Activated T-helper 17 cell treated with anti-CD3 and anti-CD28 coated beads, Interleukin-2, amount 50 U/mL, for 72 hours (primary cell): ENCODE data around the gene HADH. TPM values are rescaled to one million over a fixed set of nuclear protein-coding genes. Genes with fewer than 3 reads are reported as not detected.

Experiments
- ATAC-seq: fragments of 150-1000 bp; cut with Tn5 transposase; replicated peaks from 2 replicates; pipeline ENCODE4 v1.10.0; 2021; ENCODE audit warnings: mild to moderate bottlenecking, moderate library complexity
- H3K27ac Mint-ChIP-seq: one replicate; pipeline ENCODE4 v1.8.0; 2022; ENCODE audit warnings: mixed read lengths
- H3K27me3 Mint-ChIP-seq: one replicate; pipeline ENCODE4 v1.8.0; 2022; ENCODE audit warnings: mixed read lengths
- H3K36me3 Mint-ChIP-seq: one replicate; pipeline ENCODE4 v1.8.0; 2022; ENCODE audit warnings: low read depth, mild to moderate bottlenecking, mixed read lengths
- H3K4me1 Mint-ChIP-seq: one replicate; pipeline ENCODE4 v1.8.0; 2022; ENCODE audit warnings: mixed read lengths
- H3K4me3 Mint-ChIP-seq: one replicate; pipeline ENCODE4 v1.8.0; 2022; ENCODE audit warnings: mild to moderate bottlenecking, mixed read lengths
- H3K9me3 Mint-ChIP-seq: one replicate; pipeline ENCODE4 v1.8.0; 2022; ENCODE audit warnings: mixed read lengths
- total RNA-seq, 2 donors: library from RNA; stranded (reverse); gene quantifications; one replicate each; pipeline ENCODE4 v1.2.3, GENCODE V29; 2022

Gene HADH
- total RNA-seq, 2 donors from 2014 or later = 26.8 to 36.5 TPM

GRCh38 chr4:107978716-107979451 lies 10.8 kb upstream of the HADH start:
- H3K9me3 Mint-ChIP-seq = peaks cover 4% of the 10 kb centered on the region
- H3K4me3 Mint-ChIP-seq = no peak overlapping the region
- no peak for ATAC-seq
- no peak overlapping the region for H3K27ac Mint-ChIP-seq
- H3K4me1 Mint-ChIP-seq = no peaks in the 10 kb centered on the region
- H3K27me3 Mint-ChIP-seq = peaks cover 6% of the 10 kb centered on the region
- no peaks in the 10 kb centered on the region for H3K36me3 Mint-ChIP-seq

DNA sequence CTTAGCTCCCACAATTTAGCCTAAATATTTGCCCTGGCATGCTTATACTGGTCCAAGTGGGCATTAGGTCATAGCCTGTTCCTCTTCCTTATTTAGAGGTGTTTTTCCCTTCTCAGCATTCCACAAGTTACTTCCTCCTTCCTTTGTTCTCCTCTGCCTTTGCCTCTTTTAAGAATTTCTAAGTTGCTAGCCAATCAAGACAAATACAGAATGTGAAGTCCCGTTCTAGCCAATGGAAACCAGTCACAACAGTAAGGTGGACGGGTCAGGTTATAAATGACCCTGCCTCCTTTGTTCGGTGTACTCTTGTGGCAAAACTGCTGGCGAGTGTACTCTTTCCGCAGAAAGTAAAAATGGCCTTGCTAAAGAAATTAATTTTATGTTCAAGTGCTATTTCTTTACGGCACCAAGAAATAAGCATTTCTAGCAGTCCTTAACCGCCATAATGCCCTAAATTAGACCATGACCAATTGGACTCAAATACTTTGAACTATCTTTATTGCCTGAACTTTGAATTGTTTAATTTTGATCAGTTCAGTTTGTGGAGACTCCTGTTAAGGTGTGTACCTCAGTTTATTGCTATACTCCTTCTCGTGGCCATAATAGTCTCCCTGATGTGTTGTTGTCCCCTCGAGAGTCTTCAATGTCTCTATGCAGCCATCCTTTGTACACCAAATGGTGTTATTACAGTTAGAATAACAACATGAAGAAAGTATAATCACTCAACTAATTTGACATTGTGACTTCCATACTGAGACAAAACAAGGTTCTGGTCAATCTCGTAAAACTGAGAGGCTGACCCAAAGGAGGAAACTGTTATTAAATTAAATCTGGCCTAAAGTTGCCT lies 1.6 kb upstream of the HADH start:
- Mint-ChIP-seq H3K4me1 (peaks cover 13% of the 10 kb centered on the region), H3K4me3 (peak overlapping the region; percentile 92), H3K9me3 (no peaks in the 10 kb centered on the region), H3K36me3 (no peaks in the 10 kb centered on the region), H3K27ac (no peak overlapping the region), H3K27me3 (no peaks in the 10 kb centered on the region)
- ATAC-seq = no peak

DNA sequence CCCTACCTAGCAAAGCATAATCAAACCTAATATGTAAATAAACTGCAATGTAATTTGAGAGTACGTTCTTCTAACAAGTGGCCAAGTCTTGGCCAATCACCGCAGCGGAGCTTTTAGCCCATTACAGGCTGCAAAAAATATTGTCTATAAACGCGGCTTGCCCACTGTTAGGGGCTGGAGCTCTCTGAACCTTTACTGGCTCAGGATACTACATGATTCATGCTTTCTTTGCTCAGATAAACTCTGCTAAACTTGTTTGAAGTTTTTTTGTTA lies 990 bp upstream of the HADH start:
- no peaks in the 10 kb centered on the region for H3K36me3 Mint-ChIP-seq
- ATAC-seq = no peak
- no peak overlapping the region for H3K27ac Mint-ChIP-seq
- H3K27me3 Mint-ChIP-seq = no peaks in the 10 kb centered on the region
- H3K4me1 Mint-ChIP-seq = peaks cover 13% of the 10 kb centered on the region
- H3K4me3 Mint-ChIP-seq = peak overlapping the region; percentile 92
- H3K9me3 Mint-ChIP-seq = no peaks in the 10 kb centered on the region

GRCh38 chr4:107989162-107989536 lies 540 bp upstream of the HADH start:
- Mint-ChIP-seq H3K27me3 (no peaks in the 10 kb centered on the region), H3K4me1 (peaks cover 13% of the 10 kb centered on the region), H3K27ac (peak overlapping the region; percentile 80), H3K36me3 (no peaks in the 10 kb centered on the region), H3K4me3 (peak overlapping the region; percentile 92), H3K9me3 (no peaks in the 10 kb centered on the region)
- ATAC-seq = peak; percentile 10

GRCh38 chr4:107991945-107992630 lies 2.4 kb downstream of the HADH start:
- no peak for ATAC-seq
- Mint-ChIP-seq H3K4me1 (peaks cover 26% of the 10 kb centered on the region), H3K4me3 (peak overlapping the region; percentile 92)

DNA sequence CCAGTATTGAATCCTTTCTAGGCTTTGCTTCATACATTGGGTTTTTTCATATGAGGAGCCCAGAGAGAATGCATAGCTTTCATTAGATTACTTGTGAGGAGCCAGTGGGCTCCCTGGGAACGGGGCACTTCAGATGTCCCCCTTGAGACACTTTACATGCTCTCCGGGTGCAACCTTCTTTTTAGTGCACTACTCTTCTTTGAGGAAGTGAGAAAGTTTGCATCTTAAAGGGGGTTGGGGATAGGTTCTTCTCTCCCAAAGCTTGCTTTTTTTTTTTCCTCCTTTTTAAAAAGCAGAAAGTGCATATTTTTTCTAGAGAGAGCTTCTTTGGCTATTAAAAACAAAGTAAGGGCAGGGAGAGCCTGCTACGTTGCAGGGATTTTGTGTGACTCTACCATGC lies 4.3 kb downstream of the HADH start:
- Mint-ChIP-seq H3K27ac (no peak overlapping the region), H3K36me3 (peaks cover 23% of the 10 kb centered on the region), H3K4me1 (peaks cover 32% of the 10 kb centered on the region), H3K4me3 (no peak overlapping the region), H3K9me3 (no peaks in the 10 kb centered on the region), H3K27me3 (no peaks in the 10 kb centered on the region)
- ATAC-seq = no peak

More at GRCh38 chr4:107991945-107992630, 2.4 kb downstream of the HADH start:
- peaks cover 10% of the 10 kb centered on the region for H3K36me3 Mint-ChIP-seq
- no peak overlapping the region for H3K27ac Mint-ChIP-seq
- no peaks in the 10 kb centered on the region for H3K9me3 Mint-ChIP-seq
- H3K27me3 Mint-ChIP-seq = no peaks in the 10 kb centered on the region

DNA sequence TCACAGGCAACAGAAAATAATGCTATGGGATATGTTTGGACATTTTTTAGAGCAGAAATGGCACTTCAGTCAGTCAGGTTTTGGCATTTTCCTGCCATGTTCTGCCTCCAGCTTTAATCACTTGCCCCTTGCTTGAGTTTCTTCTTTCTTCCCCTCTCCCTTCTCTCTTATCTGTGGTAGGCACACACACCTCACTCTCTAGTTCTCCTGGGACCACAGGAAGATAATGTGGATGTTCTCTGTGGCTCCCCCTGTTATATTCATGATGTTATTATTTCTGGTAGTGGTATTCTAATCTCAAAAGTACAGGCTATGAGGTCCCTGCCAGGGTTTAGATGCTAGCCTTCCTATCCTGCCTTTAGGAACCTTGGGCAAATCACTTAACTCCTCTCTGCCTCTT lies 5.2 kb downstream of the HADH start:
- H3K36me3 Mint-ChIP-seq = peaks cover 24% of the 10 kb centered on the region
- no peaks in the 10 kb centered on the region for H3K27me3 Mint-ChIP-seq
- H3K27ac Mint-ChIP-seq = no peak overlapping the region

GRCh38 chr4:107996949-107997788 lies 7.5 kb downstream of the HADH start:
- Mint-ChIP-seq H3K4me3 (no peak overlapping the region), H3K9me3 (no peaks in the 10 kb centered on the region), H3K27ac (no peak overlapping the region), H3K4me1 (peaks cover 28% of the 10 kb centered on the region), H3K36me3 (peaks cover 24% of the 10 kb centered on the region), H3K27me3 (no peaks in the 10 kb centered on the region)
- ATAC-seq = no peak

More for the DNA sequence above, 5.2 kb downstream of the HADH start:
- ATAC-seq = no peak
- no peak overlapping the region for H3K4me3 Mint-ChIP-seq
- H3K9me3 Mint-ChIP-seq = no peaks in the 10 kb centered on the region
- H3K4me1 Mint-ChIP-seq = peaks cover 32% of the 10 kb centered on the region

DNA sequence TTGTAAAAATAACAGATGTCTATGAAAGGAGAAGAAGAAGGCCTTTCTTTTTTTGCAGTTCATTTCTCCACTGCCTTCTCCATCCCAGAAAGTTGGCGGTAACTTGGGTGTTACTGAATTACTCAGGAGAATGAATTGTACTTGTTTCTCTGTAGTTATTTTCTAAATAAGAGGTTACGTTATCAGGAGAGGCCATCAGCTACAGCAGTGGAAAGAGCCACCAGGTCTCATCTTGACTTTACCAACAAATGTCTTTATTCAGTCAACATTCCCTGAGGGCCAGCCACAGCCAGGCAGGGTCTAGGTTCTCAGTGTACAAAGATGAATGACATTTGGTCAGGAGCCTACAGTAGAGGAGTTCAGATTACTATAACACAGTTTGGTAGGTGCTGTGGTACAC lies 8.1 kb downstream of the HADH start:
- Mint-ChIP-seq H3K27ac (no peak overlapping the region), H3K36me3 (peaks cover 24% of the 10 kb centered on the region), H3K4me3 (no peak overlapping the region), H3K4me1 (peaks cover 24% of the 10 kb centered on the region), H3K9me3 (no peaks in the 10 kb centered on the region), H3K27me3 (no peaks in the 10 kb centered on the region)
- ATAC-seq = no peak

DNA sequence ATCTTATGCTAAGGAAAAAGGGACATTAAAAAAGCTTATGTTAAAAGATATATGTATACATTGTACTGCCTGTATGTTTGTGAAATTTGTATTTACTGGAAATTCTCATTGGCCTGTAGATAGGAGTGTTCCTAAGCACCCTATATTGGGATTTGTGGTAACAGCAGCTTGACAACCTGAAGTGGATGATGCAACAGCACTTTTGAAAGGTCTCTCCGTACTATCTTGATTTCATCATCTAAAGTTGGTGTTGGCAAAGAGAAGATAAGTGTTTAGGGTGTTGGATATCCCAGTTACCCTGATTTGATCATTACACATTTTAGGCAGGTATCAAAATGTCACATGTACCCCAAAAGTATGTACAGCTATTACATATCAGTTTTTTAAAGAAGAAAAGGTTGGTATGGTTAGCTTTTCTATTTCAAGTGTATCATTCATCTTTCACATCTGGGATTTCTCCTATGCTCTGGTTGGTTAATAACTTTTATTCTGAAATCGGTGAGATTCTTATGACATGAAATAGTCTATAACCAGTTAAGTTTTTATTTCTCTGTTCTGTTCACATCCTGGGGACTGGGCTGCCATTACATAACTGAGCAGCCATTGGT lies 10.3 kb downstream of the HADH start:
- ATAC-seq = no peak
- no peaks in the 10 kb centered on the region for H3K27me3 Mint-ChIP-seq
- H3K9me3 Mint-ChIP-seq = no peaks in the 10 kb centered on the region
- peaks cover 24% of the 10 kb centered on the region for H3K36me3 Mint-ChIP-seq
- H3K4me1 Mint-ChIP-seq = peaks cover 20% of the 10 kb centered on the region
- no peak overlapping the region for H3K4me3 Mint-ChIP-seq
- H3K27ac Mint-ChIP-seq = peak overlapping the region; percentile 1

DNA sequence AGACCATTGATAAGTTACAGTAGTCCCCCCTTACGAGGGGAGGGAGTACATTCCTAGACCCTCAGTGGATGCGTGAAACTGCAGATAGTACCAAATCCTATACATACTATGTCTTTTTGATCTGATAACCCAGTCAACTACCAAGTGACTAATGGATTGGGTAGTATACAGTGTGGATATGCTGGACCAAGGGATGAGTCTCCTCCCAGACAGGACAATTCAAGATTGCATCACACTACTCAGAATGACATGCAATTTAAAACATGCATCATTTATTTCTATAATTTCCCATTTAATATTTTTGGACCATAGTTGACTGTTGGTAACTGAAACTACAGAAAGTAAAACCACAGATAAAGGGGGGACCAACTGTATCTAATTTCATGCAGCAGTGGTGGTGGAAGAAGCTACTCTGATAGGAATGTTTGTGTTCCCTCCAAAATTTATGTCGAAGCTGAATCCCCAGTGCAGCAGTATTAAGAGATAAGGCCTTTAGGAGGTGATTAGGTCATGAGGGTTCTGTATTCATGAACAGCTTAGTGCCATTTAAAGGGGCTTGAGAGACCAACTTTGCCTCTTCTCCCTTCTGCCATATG lies 11.9 kb downstream of the HADH start:
- H3K4me1 Mint-ChIP-seq = peaks cover 22% of the 10 kb centered on the region
- H3K4me3 Mint-ChIP-seq = no peak overlapping the region
- no peak for ATAC-seq
- peaks cover 14% of the 10 kb centered on the region for H3K36me3 Mint-ChIP-seq
- no peaks in the 10 kb centered on the region for H3K27me3 Mint-ChIP-seq
- H3K9me3 Mint-ChIP-seq = no peaks in the 10 kb centered on the region
- H3K27ac Mint-ChIP-seq = no peak overlapping the region

GRCh38 chr4:108003982-108004515 lies 14.4 kb downstream of the HADH start:
- ATAC-seq = no peak
- Mint-ChIP-seq H3K4me1 (peaks cover 16% of the 10 kb centered on the region), H3K4me3 (no peak overlapping the region), H3K27ac (no peak overlapping the region), H3K9me3 (no peaks in the 10 kb centered on the region), H3K36me3 (peaks cover under 1% of the 10 kb centered on the region), H3K27me3 (no peaks in the 10 kb centered on the region)

- H3K36me3 Mint-ChIP-seq = peaks cover 5% of the 10 kb centered on the region
- H3K27ac Mint-ChIP-seq = no peak overlapping the region
- no peak for ATAC-seq
- H3K4me3 Mint-ChIP-seq = no peak overlapping the region
- H3K27me3 Mint-ChIP-seq = no peaks in the 10 kb centered on the region
- no peaks in the 10 kb centered on the region for H3K9me3 Mint-ChIP-seq
- H3K4me1 Mint-ChIP-seq = peaks cover 16% of the 10 kb centered on the region
Observed at GRCh38 chr4:108004646-108005045, 15.0 kb downstream of the HADH start.
